CD4-positive, CD25-positive, alpha-beta regulatory T cell (primary cell): ENCODE measurements around the gene IFI27. TPM values are rescaled to one million over a fixed set of nuclear protein-coding genes. Genes with fewer than 3 reads are reported as not detected.
"Not testable (repeated sequence)": the region's sequence is repeated elsewhere in the genome, so short reads cannot be mapped to it uniquely, and the experiment has no call there.

Experiments used
- ATAC-seq, 2 donors: fragments of 150-1000 bp; cut with Tn5 transposase; one replicate each; pipeline ENCODE4 v1.10.0; 2021; ENCODE audit warnings: low read depth in 2 of 2, moderate number of reproducible peaks in 2 of 2, moderate library complexity in 1 of 2
- DNase-seq, 3 donors: peaks; one replicate each; pipeline versions ENCODE4 v3.0.0 to v3.0.0-alpha.2; 2012 to 2022; ENCODE audit warnings: mixed read lengths in 1 of 3
- H3K27ac ChIP-seq: one replicate; pipeline ENCODE4 v1.7.0; 2013; ENCODE audit warnings: mild to moderate bottlenecking, low read length; ENCODE audit not compliant: insufficient read depth, poor library complexity, severe bottlenecking
- H3K27me3 ChIP-seq: one replicate; pipeline ENCODE4 v1.7.0; 2013; ENCODE audit warnings: low read length; ENCODE audit not compliant: control insufficient read depth, insufficient read depth
- H3K36me3 ChIP-seq: one replicate; pipeline ENCODE4 v1.7.0; 2013; ENCODE audit warnings: mild to moderate bottlenecking, low read length, moderate library complexity; ENCODE audit not compliant: control insufficient read depth, insufficient read depth
- H3K4me1 ChIP-seq: 2 replicates; pipeline ENCODE4 v1.7.0; 2013; ENCODE audit warnings: mild to moderate bottlenecking, low read length; ENCODE audit not compliant: insufficient read depth, control insufficient read depth, poor library complexity, severe bottlenecking
- H3K4me3 ChIP-seq: one replicate; pipeline ENCODE4 v1.7.0; 2013; ENCODE audit warnings: low read depth, mild to moderate bottlenecking, low read length, moderate library complexity
- H3K9me3 ChIP-seq, 2 experiments: 1 replicate in 1 of 2; 2 replicates in 1 of 2; pipeline ENCODE4 v1.7.0; 2013; ENCODE audit warnings: low read length in 2 of 2, mild to moderate bottlenecking in 1 of 2, moderate library complexity in 1 of 2; ENCODE audit not compliant: control insufficient read depth in 2 of 2
- H3K27ac Mint-ChIP-seq, 3 donors: one replicate each; pipeline ENCODE4 v1.8.0; 2020 to 2022; ENCODE audit warnings: mild to moderate bottlenecking in 3 of 3, mixed read lengths in 3 of 3, moderate library complexity in 2 of 3
- H3K27me3 Mint-ChIP-seq: one replicate; pipeline ENCODE4 v1.8.0; 2022; ENCODE audit warnings: mild to moderate bottlenecking, mixed read lengths
- H3K36me3 Mint-ChIP-seq: one replicate; pipeline ENCODE4 v1.8.0; 2020; ENCODE audit warnings: mixed read lengths
- H3K4me1 Mint-ChIP-seq, 4 donors: one replicate each; pipeline ENCODE4 v1.8.0; 2020 to 2022; ENCODE audit warnings: mixed read lengths in 4 of 4, mild to moderate bottlenecking in 1 of 4
- H3K4me3 Mint-ChIP-seq, 4 donors: one replicate each; pipeline ENCODE4 v1.8.0; 2020 to 2022; ENCODE audit warnings: mild to moderate bottlenecking in 4 of 4, mixed read lengths in 4 of 4, moderate library complexity in 3 of 4
- H3K9me3 Mint-ChIP-seq, 7 donors: one replicate each; pipeline ENCODE4 v1.8.0; 2020 to 2022; ENCODE audit warnings: mixed read lengths in 7 of 7, mild to moderate bottlenecking in 3 of 7, moderate library complexity in 2 of 7
- polyA plus RNA-seq, 4 donors: library from polyadenylated mRNA; unstranded; fragments of 300-500 nt; fragmentation: Illumina TruSeq; gene quantifications; one replicate each; pipeline ENCODE4 v1.2.3, GENCODE V29; 2021
- total RNA-seq: library from RNA; stranded (reverse); gene quantifications from one replicate; pipeline ENCODE4 v1.2.3, GENCODE V29; 2022

Gene IFI27
- total RNA-seq (2.9 TPM), polyA plus RNA-seq (10 to 100 TPM in 1 of 4 donors, 1 to 10 TPM in 2, under 1 TPM in 1; 0.71 to 13.1 (median 1.9) TPM)

- no peaks in the 10 kb centered on the region for H3K36me3 ChIP-seq
- Mint-ChIP-seq H3K27me3 (peaks cover 14% of the 10 kb centered on the region), H3K36me3 (no peaks in the 10 kb centered on the region), H3K9me3 (no peaks in the 10 kb centered on the region), H3K4me1 (peaks cover 0 to 2% (median 0%) of the 10 kb centered on the region in 4 donors), H3K27ac (no peak within 1 kb of the TSS), H3K4me3 (no peak within 1 kb of the TSS)
- H3K4me3 ChIP-seq: no peak within 1 kb of the TSS
- DNase-seq: no peak
- no peak for ATAC-seq
- H3K9me3 ChIP-seq: no peaks in the 10 kb centered on the region
- no peaks in the 10 kb centered on the region for H3K27me3 ChIP-seq
- no peaks in the 10 kb centered on the region for H3K4me1 ChIP-seq
- no peak within 1 kb of the TSS for H3K27ac ChIP-seq
These were observed at the start of gene IFI27 for GRCh38 chr14:94110552-94111181. TSS of gene IFI27 (plus strand) at chr14:94110736.

- peaks cover 34% of the 10 kb centered on the region for H3K4me1 ChIP-seq
These were observed 48.1 kb upstream of the IFI27 start for GRCh38 chr14:94062344-94062940.

GRCh38 chr14:94066089-94066676 lies 44.4 kb upstream of the IFI27 start:
- Histone ChIP-seq H3K36me3 (peaks cover 43% of the 10 kb centered on the region), H3K4me3 (no peak overlapping the region), H3K27me3 (no peaks in the 10 kb centered on the region), H3K9me3 (peaks cover 6 to 11% of the 10 kb centered on the region in 2 experiments), H3K4me1 (peaks cover 20% of the 10 kb centered on the region), H3K27ac (no peak overlapping the region)
- H3K27ac Mint-ChIP-seq: no peak overlapping the region
- H3K4me1 Mint-ChIP-seq: peaks cover 44 to 91% (median 78%) of the 10 kb centered on the region in 4 donors
- DNase-seq (no peak), ATAC-seq (no peak)
- peaks cover 75% of the 10 kb centered on the region for H3K36me3 Mint-ChIP-seq
- peaks cover 0 to 17% (median 12%) of the 10 kb centered on the region in 7 donors for H3K9me3 Mint-ChIP-seq
- H3K4me3 Mint-ChIP-seq: peak overlapping the region in 3 of 4 donors; percentile 23 to 61 (median 56)
- no peaks in the 10 kb centered on the region for H3K27me3 Mint-ChIP-seq

More at GRCh38 chr14:94062344-94062940, 48.1 kb upstream of the IFI27 start:
- no peak for DNase-seq
- Histone ChIP-seq H3K4me3 (no peak overlapping the region), H3K27me3 (no peaks in the 10 kb centered on the region), H3K27ac (no peak overlapping the region), H3K36me3 (peaks cover 71% of the 10 kb centered on the region), H3K9me3 (no peaks in the 10 kb centered on the region)
- Mint-ChIP-seq H3K27me3 (no peaks in the 10 kb centered on the region), H3K4me3 (no peak overlapping the region), H3K36me3 (peaks cover 69% of the 10 kb centered on the region), H3K27ac (peak overlapping the region in 1 of 3 donors; percentile 10), H3K9me3 (peaks cover 0 to 5% (median 0%) of the 10 kb centered on the region in 7 donors), H3K4me1 (peaks cover 21 to 89% (median 65%) of the 10 kb centered on the region in 4 donors)
- no peak for ATAC-seq

- not testable (repeated sequence) for H3K27me3 ChIP-seq, H3K27ac Mint-ChIP-seq, H3K4me1 ChIP-seq
These were observed 38.5 kb upstream of the IFI27 start for GRCh38 chr14:94072076-94072475.

GRCh38 chr14:94074534-94074933 lies 36.0 kb upstream of the IFI27 start:
- Histone ChIP-seq H3K36me3 (peaks cover 59% of the 10 kb centered on the region), H3K4me1 (peaks cover 26% of the 10 kb centered on the region), H3K4me3 (peak overlapping the region; percentile 64), H3K27ac (no peak overlapping the region), H3K9me3 (peaks cover 28 to 31% of the 10 kb centered on the region in 2 experiments), H3K27me3 (no peaks in the 10 kb centered on the region)
- ATAC-seq (no peak), DNase-seq (no peak)
- peak overlapping the region in 2 of 3 donors; percentile 16 to 57 for H3K27ac Mint-ChIP-seq
- H3K27me3 Mint-ChIP-seq: no peaks in the 10 kb centered on the region
- H3K9me3 Mint-ChIP-seq: peaks cover 5 to 29% (median 16%) of the 10 kb centered on the region in 7 donors
- peaks cover 63% of the 10 kb centered on the region for H3K36me3 Mint-ChIP-seq
- H3K4me1 Mint-ChIP-seq: peaks cover 51 to 81% (median 57%) of the 10 kb centered on the region in 4 donors
- peak overlapping the region; percentile 52 to 91 (median 80) for H3K4me3 Mint-ChIP-seq

More at GRCh38 chr14:94072076-94072475, 38.5 kb upstream of the IFI27 start:
- ATAC-seq, H3K27ac ChIP-seq, H3K27me3 Mint-ChIP-seq, DNase-seq, H3K4me3 ChIP-seq: not testable (repeated sequence)
- Histone ChIP-seq H3K36me3 (peaks cover 42% of the 10 kb centered on the region), H3K9me3 (peaks cover 31% of the 10 kb centered on the region in 2 experiments)
- H3K9me3 Mint-ChIP-seq: peaks cover 5 to 36% (median 24%) of the 10 kb centered on the region in 7 donors
- H3K4me3 Mint-ChIP-seq: peak overlapping the region in 2 of 4 donors; percentile 75 to 83
- peaks cover 53 to 82% (median 57%) of the 10 kb centered on the region in 4 donors for H3K4me1 Mint-ChIP-seq
- H3K36me3 Mint-ChIP-seq: peaks cover 65% of the 10 kb centered on the region

- peaks cover 64% of the 10 kb centered on the region for H3K36me3 Mint-ChIP-seq
- peaks cover 23 to 27% of the 10 kb centered on the region in 2 experiments for H3K9me3 ChIP-seq
These were observed 35.5 kb upstream of the IFI27 start for GRCh38 chr14:94075008-94075407.

DNA sequence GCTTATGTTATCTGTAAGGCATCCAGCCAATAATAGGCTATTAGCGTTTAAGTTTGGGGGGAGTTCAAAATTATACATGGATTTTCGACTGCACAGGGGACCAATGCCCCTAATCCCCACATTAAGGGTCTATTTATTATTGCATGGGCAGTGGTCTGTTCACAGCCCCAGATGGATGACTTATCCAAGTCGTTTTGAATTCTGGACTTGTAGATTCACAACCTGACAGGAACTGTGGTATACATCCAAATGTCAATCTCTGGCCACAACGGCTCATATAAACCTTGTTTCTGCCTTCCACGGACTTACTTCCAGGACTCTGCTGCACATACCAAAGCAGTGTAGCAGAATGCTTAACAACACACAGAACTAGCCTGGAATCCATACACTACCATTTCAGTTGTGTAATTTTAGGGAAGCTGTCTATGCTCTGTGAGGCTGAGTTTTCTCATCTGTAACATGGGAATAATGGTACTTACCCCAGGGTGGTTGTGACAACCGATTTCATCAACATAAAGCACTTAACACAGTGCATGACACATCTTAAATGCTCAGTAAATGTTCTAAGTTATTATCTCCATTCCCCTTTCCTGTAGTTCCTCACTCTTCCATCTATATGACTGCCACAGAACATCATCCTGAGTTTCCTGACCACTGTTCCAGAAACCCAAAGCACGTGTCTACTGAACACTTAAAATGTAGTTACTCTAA lies 33.3 kb upstream of the IFI27 start:
- Histone ChIP-seq H3K27ac (no peak overlapping the region), H3K4me3 (peak overlapping the region; percentile 96), H3K36me3 (peaks cover 50% of the 10 kb centered on the region), H3K9me3 (peaks cover 20 to 23% of the 10 kb centered on the region in 2 experiments), H3K4me1 (peaks cover 32% of the 10 kb centered on the region), H3K27me3 (no peaks in the 10 kb centered on the region)
- no peak for DNase-seq
- Mint-ChIP-seq H3K9me3 (peaks cover under 1 to 17% (median 9%) of the 10 kb centered on the region in 7 donors), H3K27ac (peak overlapping the region in 1 of 3 donors; percentile 99), H3K36me3 (peaks cover 47% of the 10 kb centered on the region), H3K4me3 (peak overlapping the region; percentile 95 to 100 (median 98)), H3K4me1 (peaks cover 43 to 71% (median 53%) of the 10 kb centered on the region in 4 donors), H3K27me3 (peaks cover 6% of the 10 kb centered on the region)
- no peak for ATAC-seq

More at GRCh38 chr14:94075008-94075407, 35.5 kb upstream of the IFI27 start:
- Histone ChIP-seq H3K4me3 (peak overlapping the region; percentile 64), H3K27ac (no peak overlapping the region), H3K36me3 (peaks cover 56% of the 10 kb centered on the region), H3K4me1 (peaks cover 31% of the 10 kb centered on the region), H3K27me3 (no peaks in the 10 kb centered on the region)
- ATAC-seq (no peak), DNase-seq (no peak)
- Mint-ChIP-seq H3K27me3 (no peaks in the 10 kb centered on the region), H3K4me1 (peaks cover 47 to 80% (median 57%) of the 10 kb centered on the region in 4 donors), H3K27ac (no peak overlapping the region), H3K9me3 (peaks cover 5 to 29% (median 15%) of the 10 kb centered on the region in 7 donors), H3K4me3 (peak overlapping the region; percentile 66 to 100 (median 88))
